ENCODE results near the gene CAPN8.

The CAPN8 gene

DNA sequence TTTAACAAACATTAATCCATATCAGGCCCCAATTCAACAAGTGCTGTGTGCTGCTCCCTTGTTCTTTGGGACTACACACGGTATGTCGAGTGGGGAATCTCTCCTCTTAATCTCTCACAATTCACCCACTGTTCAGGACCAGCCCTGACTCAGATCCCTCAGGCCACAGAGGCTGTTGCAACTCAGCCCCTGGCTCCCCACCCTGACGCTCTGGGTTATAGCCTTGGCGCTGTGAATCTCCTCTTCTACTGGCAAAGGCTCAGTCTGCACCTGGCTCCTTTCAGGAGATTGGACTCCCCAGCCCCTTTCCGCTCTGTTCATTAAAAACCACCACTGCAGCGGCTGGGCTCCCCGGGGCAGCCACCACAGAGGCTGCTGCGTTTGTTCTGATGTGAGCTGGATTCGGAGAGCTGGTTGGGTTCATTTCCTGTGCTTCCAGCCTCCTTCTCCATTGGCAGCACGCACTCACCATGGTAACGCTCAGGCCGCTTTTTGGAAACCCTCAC is 13.0 kb downstream of the CAPN8 start:
- no peak for FAIRE-seq

DNA sequence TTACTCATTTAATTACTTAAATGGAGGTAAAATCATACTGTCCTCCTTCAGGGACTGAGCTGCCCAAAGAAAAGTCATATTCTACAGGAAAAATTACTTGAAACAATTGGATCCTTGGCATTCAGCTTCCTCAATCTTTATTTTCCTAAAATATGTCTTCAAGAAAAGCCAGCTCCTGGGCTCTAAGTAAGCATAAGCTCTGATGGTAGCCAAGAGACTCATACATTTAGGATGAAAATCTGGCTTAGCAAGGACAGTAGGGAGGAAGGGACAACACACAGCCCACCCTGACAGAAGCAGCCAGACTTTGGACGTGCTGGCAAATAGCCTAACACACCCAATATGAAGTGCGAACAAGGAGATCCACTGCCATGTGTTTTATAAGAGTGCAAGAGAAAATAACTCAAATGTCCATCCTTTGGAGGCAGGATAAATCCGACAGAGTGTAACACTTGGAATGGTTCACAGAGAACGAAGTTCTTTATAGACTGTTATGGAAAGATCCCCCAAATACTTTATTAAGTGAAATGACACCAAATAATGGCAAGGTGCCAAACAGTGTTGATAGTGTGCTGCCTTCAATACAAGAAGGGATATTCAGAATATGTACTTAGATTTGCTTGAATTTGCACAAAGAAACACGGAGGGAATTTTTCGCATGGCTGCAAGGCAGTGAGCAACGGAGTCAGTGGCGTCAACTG is 14.1 kb downstream of the CAPN8 start:
- FAIRE-seq: no peak

DNA sequence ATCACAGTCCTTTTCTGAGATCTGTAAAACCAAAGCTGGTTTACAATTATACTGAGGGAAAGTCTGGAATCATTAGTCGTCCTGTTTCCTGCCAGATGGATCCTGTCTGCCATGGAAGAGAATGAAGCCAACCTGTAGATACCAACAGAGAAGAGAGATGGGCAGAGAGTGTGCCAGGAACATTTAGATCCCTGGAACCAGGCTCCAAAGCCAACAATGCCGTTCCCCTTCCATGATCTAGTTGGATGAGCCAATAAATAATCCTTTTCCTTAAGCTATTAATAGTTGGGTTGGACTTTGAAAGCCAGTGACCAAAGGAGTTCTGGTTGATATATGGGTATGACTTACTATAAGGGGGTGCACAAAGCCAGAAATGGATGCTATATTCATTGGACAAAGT is 15.0 kb downstream of the CAPN8 start:
- FAIRE-seq: no peak

DNA sequence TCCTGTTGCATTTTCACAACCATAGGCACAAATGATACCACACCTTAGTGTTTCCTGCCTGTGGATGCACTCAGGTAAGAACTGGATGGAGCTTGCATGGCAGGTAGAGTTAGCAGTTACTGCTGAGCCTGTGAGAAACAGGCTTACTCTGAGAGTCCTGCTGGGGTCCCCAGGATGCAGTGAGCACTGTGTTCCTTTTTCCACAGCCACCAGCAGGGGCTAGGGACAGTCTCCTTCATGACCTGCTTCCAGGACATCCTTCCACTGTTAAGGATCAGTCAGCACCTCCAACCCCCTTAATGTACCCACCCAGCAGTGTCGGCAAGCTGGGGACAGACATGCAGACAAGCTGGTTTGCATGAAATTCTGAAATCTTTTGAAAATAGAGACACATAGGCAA is 16.3 kb downstream of the CAPN8 start:
- FAIRE-seq: no peak

DNA sequence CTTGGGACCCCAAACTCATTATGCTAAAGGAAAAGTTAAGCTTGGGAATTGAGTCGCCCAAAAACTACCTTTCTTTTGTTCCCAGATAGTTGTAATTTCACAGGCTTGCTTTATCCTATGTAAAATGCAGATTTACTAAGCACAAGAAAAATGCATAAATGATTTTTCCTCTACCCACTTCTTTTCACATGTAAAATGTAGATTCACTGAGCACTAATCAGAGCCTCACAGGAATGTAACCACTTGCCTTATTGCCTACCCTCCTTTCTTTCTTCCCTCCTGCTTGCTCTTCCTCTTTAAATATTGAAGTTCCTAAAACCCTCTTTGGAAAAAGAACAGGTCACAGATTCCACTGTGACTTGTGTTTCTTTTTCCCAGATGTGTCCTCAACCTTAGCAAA is 18.3 kb downstream of the CAPN8 start:
- FAIRE-seq: no peak

DNA sequence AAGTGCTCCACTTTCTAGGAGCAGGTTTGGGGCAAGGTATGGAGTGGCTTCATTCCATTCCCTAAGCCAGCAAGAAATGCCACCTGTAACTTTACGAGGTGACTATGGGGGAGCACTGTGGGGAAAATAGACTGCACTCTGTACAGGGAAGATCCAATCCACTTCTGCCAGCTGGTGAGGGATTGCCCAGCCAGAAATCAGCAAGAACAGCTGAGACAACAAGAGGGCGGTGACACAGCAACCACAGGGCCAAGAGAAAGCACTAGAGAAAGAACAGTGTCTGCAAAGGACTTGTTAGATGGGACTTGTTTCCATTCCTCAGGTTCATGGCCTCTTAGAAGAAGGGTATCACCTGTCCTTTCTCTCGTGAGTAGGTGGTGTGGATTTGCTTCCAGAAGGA is 19.6 kb downstream of the CAPN8 start:
- no peak for FAIRE-seq

DNA sequence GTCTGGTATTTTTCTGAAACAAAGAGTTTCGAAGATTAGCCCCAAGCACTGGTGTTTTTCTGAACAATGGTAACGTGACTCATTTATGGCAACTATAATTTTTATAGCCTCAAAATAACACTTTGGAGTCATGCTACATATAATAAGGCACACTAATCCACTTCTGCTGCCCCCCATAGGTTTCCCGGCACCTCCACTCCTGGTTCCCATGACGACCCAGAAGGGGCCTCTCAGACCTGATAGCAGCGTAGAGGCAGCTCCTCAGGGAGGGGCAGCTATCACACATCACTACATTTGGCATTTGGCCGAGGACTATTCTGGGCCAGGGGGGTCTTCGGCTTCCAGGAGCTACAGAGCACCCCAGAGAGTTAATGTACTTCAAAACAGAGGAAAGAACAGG is 23.3 kb downstream of the CAPN8 start:
- FAIRE-seq: no peak

DNA sequence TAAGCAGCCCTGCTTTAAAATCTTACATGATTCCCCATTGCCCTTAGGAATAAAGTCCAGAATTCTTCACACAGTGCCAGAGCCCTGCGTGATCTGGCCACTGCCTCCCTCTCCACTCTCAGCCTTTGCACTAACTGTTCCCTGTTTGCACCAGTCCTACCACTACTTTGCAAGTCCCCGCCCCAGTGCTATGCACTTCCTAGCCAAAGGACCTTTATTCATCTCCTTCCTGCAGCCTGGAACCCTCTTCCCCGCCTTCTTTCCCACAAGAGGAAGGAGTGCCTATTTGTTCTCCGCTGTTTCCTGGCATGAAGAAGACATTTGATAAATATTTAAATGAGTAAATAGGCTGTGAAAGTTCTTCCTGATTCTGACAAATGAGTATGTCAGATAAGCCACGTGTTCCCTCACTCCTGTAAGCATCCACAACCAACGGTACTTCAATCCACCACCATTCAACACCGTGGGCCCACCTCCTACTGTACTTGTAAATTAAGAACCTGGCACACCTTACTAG is 23.9 kb downstream of the CAPN8 start:
- no peak for FAIRE-seq

DNA sequence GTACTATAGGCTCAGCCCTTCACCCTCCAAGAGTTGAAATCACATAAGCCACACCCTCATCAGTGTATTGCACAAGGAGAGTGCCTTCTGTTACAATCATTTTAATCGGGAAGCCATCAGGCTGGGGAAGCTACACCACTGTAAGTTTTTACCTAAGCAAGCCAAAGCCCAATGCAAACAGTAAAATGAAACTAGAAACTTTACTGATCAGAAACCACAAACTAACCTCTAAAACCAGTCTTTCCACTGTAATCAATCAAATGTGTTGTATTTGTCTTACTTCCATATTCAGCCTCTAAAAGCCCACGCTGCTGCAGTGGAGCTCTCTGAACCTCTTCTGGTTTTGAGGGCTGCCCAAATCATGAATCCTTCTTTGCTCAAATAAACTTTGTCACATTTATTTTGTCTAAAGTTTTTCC is 26.2 kb downstream of the CAPN8 start:
- no peak for FAIRE-seq

DNA sequence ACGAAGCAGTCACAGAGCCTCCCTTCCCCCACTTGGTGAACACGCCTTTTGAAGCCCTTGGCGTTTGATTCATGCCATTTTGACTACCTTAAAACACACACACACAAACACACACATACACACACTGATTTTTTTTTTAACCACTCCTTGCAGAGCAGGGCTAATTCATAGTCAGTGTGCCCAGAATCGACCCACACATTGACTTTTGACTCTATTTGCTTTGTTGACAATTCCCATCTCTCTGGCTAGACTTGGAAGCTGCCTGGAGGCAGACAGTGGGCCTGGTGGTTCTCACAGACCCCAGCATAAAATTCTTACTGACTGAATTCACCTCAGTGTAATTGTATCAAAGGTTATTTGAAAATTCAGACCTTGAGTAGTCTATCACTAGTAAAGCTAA is 30.3 kb downstream of the CAPN8 start:
- no peak for FAIRE-seq

DNA sequence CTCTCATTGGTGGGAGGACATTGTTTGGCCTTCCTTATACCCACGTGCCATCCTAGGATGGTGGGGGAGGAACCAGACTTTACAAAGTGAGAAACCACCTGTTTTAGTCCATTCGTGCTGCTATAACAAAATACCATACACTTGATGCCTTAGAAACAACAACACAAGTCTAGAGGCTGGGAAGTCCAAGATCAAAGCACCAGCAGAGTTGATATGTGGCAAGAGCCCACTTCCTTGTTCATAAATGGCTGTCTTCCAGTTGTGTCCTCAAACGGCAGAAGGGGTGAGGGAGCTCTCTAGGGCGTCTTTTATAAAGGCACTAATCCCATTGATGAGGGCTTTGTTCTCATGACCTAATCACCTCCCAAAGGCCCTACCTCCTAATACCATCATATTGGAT is 31.1 kb downstream of the CAPN8 start:
- no peak for FAIRE-seq

DNA sequence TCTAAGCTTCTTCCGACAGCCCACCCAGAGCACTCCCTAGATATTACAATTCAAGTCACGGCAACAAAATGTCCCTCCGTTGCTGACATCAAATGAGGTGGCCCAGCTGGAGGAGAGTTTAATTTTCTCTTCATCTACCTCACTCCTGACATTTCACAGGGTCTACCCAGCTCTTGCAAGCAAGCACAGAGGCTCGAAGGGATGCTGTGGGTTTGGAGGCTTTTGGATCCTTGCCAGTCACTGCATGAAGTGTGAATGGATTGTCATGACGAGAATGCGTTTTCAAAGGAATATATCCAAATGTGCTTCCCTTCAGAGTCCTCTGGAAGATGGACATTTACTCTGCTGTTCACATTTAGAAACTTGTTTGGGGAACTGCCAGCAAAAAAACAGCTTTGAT is 33.5 kb downstream of the CAPN8 start:
- FAIRE-seq: no peak

DNA sequence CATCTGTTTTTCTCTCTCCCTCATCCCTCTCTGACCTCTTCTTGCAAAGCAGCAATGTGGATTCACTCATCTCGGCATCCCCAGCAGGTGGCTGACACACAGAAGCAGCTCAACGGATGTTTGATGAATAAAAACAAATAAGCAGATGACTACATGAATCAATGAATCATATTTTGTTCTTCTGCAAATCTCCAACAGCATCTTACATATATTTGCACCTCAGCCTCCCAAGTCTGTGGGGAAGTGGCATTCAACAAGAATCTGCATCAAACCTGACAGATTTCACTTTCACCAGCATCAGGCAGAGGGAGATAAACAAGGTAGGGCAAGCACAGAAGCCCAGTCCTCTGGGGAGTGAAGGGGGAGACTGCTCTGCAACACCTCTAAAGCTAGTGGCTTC is 34.0 kb downstream of the CAPN8 start:
- FAIRE-seq: no peak

DNA sequence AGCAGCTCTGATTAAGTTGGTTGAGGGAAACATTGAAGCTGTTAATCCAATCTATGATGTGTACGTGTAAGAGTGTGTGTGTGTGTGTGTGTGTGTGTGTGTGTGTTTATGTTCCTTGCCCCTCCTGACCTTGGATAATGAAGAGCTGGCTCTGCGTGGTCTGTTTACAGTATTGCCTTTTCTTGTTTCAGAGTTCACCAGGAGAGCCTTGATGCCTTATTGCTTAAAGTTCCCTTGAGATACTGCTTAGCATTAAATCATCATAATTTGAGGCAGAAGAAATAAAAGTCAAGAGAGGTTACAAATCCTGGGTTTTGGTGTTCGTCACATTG is 36.4 kb downstream of the CAPN8 start:
- no peak for FAIRE-seq

DNA sequence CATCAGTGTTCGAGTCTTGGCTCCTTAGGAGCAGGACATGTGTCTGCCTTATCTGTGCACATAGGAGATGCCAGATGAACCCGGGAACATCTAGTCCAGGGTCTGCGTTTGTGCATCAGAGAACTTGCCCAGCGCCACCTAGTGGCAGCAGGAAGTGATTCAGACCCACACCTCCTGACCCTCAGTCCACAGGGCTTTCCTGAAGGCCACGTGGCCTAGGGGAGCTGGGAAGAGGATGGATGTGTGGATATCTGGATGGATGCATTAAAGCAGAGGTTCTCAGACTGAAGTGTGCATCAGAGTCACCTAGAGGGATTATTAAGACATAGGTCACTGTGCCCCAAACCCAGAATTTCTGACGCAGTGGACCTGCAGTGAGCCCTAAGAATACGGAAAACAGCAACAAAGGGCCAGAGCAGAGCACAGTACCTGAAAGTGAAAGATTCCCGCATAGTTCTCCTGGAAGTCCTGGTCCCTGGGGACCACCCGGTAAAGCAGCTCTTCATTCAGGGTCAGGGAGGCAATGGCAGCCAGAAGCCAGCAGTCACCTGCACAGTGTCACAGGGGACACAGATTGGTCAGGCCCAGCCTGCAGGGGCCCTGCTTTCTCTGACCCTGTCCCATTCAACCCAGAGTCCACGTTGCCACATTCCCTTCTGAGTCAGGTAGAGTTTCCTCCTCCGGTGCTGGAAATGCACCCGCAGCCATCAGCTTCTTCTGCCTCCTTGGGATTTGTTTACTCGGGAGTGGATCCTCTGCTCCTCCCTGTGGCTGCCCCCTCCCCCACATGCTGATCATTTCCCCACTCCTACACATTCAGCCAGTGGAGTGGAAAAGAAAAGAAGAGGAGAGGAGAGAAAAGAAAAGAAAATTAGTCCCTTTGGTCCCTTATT is 37.0 kb downstream of the CAPN8 start:
- no peak for FAIRE-seq

DNA sequence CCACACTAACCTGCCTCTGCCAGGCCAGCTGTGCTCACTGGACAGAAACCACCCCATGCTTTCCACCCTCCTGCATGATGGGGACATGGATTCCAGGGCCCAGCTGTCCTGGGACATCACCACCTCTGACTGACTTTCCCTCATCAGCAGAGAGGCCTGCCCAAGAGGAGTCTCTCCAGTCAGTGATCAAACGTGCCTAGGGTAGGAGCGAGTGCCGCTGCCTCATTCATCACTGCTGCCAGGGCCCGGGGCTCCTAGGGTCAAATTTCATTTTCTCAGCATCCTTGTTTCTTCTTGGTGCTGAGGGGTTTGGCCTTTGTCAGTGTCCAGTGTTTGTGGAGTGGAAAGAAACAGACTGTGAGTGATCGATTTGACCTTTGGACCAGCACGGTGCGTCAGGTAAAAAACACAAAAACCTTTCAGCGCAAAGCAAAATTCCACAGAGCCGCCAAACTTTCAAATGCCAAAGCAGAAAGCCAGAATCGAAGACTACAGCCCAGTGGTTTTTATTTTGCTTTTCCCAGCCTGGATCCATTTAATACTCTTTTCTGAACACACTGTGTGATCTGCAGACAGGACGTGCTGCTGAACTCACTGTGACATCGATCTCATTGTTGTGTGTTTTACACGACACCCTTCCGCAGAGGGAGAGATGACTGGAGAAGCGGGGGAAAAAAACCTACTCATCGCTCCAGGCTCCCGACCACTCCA is 43.2 kb downstream of the CAPN8 start:
- FAIRE-seq: no peak

DNA sequence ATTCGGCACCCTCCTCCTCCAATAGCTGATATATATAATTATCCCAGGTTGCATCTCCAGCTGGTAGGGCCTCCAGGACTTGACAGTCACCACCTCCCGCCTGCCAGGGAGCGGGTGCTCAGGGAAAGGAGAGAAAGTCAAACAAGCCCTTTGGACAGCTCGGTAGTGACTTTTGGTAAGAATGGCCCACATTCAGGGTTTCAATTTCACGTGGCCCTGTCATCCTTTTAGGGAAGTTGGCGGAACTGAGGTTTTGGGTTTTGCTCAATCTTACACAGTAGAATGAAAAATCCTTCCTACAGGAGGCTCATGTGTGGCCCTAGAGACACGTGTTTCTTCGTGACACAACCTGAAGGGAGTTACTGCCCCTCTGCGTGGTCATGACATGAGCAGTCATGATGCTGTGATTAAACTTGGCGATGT is 44.2 kb downstream of the CAPN8 start:
- FAIRE-seq: no peak

DNA sequence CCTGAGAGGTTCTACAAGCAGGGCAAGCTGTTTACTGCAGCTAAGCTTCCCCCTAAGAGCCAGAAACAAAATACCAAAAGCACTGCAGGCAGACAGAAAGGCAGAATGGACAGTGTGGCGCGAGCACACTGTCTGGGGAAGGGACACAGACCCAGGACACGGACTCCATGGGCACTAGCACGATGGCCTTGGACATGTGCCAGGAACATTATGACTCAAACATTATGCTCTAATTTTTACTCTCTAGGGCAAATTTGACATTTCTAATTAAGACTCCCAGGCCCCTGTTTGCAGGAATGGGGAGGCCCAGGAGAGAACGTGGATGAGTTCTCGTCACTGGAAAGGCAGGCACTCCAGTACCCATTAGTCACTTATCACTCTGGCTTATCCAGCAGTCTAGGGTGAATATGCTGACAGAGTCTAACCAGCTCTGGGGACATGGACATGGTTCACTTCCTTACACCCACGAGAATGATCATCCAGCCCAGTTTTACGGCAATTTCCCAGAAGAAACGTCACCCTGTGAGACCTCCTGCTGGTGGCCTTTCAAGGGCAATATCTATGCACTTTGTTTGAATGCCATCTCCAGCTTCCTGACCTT is 45.1 kb downstream of the CAPN8 start:
- FAIRE-seq: no peak

DNA sequence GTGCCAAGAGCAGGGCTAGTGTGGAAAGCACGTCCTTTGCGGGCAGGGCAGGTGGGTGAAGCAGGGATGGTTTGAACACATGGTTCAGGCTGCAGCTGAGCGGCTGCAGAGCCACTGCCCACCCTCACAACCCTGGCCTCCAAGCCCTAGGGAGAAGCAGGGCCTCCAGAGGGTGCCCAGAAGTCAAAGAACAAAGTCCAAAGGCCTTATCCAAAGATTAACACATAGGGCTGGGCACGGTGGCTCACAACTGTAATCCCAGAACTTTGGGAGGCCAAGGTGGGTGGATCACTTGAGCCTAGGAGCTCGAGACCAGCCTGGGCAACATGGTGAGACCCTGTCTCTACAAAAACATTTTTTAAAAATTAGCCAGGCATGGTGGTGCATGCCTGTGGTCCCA is 46.8 kb downstream of the CAPN8 start:
- FAIRE-seq: no peak

DNA sequence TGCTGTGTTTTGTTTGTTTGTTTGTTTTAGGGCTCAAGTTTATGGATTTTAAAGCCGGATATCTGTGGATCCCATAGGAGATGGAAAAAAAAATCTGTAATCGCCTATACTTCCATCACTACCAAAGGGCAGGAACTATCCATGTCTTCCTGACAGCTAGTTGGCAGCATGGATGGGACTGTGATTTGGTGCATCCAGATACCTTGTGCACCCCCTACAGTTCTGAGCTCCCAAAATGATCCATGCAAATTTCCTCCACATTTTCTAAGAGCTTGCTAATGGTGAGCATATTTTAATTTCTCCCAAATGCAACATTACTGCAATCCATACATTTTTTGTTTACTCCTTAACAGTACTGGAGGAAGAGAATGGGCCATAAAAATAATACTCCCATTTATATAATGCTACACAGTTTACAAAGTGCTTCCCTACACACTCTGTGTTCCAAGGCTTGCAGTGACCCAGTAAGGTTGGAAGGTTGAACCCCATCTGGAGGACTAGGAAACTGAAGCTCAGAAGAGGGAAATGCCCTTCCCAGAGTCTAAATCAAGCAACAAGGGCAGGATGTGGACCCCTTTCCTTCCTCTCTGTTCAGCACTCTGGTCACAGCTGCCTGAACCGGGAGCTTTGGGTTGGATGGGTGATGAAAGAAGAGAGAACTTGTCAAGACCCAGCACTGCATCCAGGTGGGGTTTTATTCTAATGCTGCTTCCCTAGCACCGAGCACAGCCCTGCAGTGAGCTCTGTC is 48.0 kb downstream of the CAPN8 start:
- no peak for FAIRE-seq

DNA sequence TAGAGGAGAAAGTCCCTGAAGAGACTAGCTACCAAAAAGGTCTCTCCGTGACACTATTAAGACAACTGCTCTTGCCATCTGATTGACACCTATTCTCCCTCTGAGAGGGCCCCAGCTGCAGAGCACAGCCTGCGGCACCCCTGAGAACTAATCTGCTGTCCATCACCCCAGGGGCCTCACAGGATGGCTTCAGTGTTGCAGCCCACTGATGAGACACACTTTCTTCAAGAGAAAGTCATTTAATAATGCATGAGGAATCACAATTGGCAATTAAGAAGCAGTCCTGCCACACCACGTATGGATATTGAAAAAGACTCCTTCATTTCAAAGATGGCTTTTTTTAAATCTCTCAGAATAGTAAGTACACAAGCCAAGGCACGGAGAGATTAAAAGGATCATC is 48.9 kb downstream of the CAPN8 start:
- FAIRE-seq: no peak

DNA sequence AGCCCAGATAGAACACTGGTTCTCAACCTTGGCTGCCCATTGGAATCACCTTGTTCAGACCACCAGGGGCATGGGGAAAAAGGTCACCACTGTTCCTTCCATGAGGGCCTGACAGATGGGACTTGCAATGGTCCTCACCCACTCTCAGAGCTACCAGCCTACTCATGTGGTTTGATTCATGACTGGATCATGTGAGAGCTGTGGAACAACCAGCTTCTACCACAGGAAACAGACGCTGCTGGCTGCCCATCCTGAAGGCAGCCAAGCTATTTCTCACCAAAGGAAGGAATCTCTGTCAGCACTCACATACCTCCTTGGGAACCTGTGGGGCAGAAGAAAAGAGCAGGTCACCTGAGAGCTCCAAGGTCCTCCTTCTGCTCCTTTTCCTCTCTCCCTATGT is 53.6 kb downstream of the CAPN8 start:
- FAIRE-seq: no peak

Measured in islet of Langerhans (tissue), 1 donor.